Calu3 (cell line): ENCODE results near the gene ELOVL6. TPM values are rescaled to one million over a fixed set of nuclear protein-coding genes. Genes with fewer than 3 reads are reported as not detected.

Source experiments
- BruUV-seq: library from RNA; stranded (reverse); fragments of 400-500 nt; replicated peaks from 2 replicates; lab custom pipeline; 2021; lab: Mats Ljungman, UMichigan
- CTCF ChIA-PET: fragments of 300-600 bp; sonication (Branson Sonifier 250); formaldehyde crosslinking; loops from one replicate; lab custom pipeline; 2022; ENCODE audit warnings: antibody characterized with exemption; lab: Charles Lee
- DNase-seq: peaks from one replicate; pipeline ENCODE4 v3.0.0; 2022
- H3K27ac Mint-ChIP-seq: one replicate; pipeline ENCODE4 v1.8.0; 2022; ENCODE audit warnings: mixed read lengths; ENCODE audit not compliant: unreplicated experiment
- H3K27me3 Mint-ChIP-seq: one replicate; pipeline ENCODE4 v1.8.0; 2022; ENCODE audit warnings: mixed read lengths; ENCODE audit not compliant: unreplicated experiment
- H3K36me3 Mint-ChIP-seq: one replicate; pipeline ENCODE4 v1.8.0; 2022; ENCODE audit warnings: mild to moderate bottlenecking, moderate library complexity, mixed read lengths; ENCODE audit not compliant: insufficient read depth, unreplicated experiment
- H3K4me1 Mint-ChIP-seq: one replicate; pipeline ENCODE4 v1.8.0; 2022; ENCODE audit warnings: mild to moderate bottlenecking, low read depth, mixed read lengths; ENCODE audit not compliant: unreplicated experiment
- H3K4me3 Mint-ChIP-seq: one replicate; pipeline ENCODE4 v1.8.0; 2022; ENCODE audit warnings: mild to moderate bottlenecking, low read depth, moderate library complexity, mixed read lengths; ENCODE audit not compliant: unreplicated experiment
- H3K9me3 Mint-ChIP-seq: one replicate; pipeline ENCODE4 v1.8.0; 2022; ENCODE audit warnings: low read depth, mixed read lengths; ENCODE audit not compliant: unreplicated experiment
- CTCF ChIP-seq: fragments of 200-600 bp; IDR thresholded peaks from one replicate; pipeline ENCODE4 v1.8.0; 2022; ENCODE audit warnings: antibody characterized with exemption; ENCODE audit not compliant: unreplicated experiment
- intact Hi-C: fragments of 100-400 bp; cut with micrococcal nuclease; formaldehyde crosslinking; loops from one replicate; pipeline ENCODE4 v1.10.0; 2022; ENCODE audit not compliant: unreplicated experiment
- total RNA-seq: library from RNA; stranded (reverse); gene quantifications from 2 replicates; pipeline ENCODE4 v1.2.3, GENCODE V29; 2022

Gene ELOVL6
- total RNA-seq, 1 experiment from 2014 or later = 26.1 TPM

GRCh38 chr4:110196871-110197528 is 1.4 kb downstream of the ELOVL6 start:
- intact Hi-C loops = loop anchor here (10.0 kb wide), 2 partner anchors 192 to 318 kb away; no protein-coding TSS in a partner anchor
- CTCF ChIA-PET = interaction anchor here (0.6 kb wide), 1 partner anchor 378 kb away, joined by 3 read pairs; no protein-coding TSS in a partner anchor

GRCh38 chr4:110196206-110196870 is 2.1 kb downstream of the ELOVL6 start:
- Mint-ChIP-seq H3K4me3 (peak overlapping the region; percentile 79), H3K27me3 (no peaks in the 10 kb centered on the region), H3K9me3 (no peaks in the 10 kb centered on the region), H3K36me3 (peaks cover 43% of the 10 kb centered on the region), H3K27ac (peak overlapping the region; percentile 67), H3K4me1 (peaks cover 40% of the 10 kb centered on the region)
- no peak for TF ChIP-seq CTCF
- CTCF ChIA-PET = interaction anchor here (0.6 kb wide), 1 partner anchor 378 kb away, joined by 3 read pairs; no protein-coding TSS in a partner anchor
- DNase-seq = peak; percentile 38
- intact Hi-C loops = loop anchor here (10.0 kb wide), 2 partner anchors 192 to 318 kb away; no protein-coding TSS in a partner anchor
- BruUV-seq = no TSS peak

More at GRCh38 chr4:110196871-110197528, 1.4 kb downstream of the ELOVL6 start:
- no TSS peak for BruUV-seq
- no peak for DNase-seq
- Mint-ChIP-seq H3K4me1 (peaks cover 44% of the 10 kb centered on the region), H3K9me3 (no peaks in the 10 kb centered on the region), H3K27me3 (no peaks in the 10 kb centered on the region), H3K36me3 (peaks cover 43% of the 10 kb centered on the region), H3K4me3 (peak overlapping the region; percentile 79), H3K27ac (peak overlapping the region; percentile 71)
- TF ChIP-seq CTCF = no peak

GRCh38 chr4:110195561-110196205 is 2.7 kb downstream of the ELOVL6 start:
- no peak for TF ChIP-seq CTCF
- CTCF ChIA-PET = no interaction called here
- Mint-ChIP-seq H3K4me3 (peak overlapping the region; percentile 79), H3K27ac (peak overlapping the region; percentile 67), H3K9me3 (no peaks in the 10 kb centered on the region), H3K4me1 (peaks cover 42% of the 10 kb centered on the region), H3K36me3 (peaks cover 43% of the 10 kb centered on the region), H3K27me3 (no peaks in the 10 kb centered on the region)
- no peak for DNase-seq
- intact Hi-C loops = loop anchor here (10.0 kb wide), 2 partner anchors 191 to 319 kb away; no protein-coding TSS in a partner anchor
- TSS peak; percentile 17 for BruUV-seq
